HG03442 (cell line): Measurements from ENCODE around the gene HTRA3.
"Not testable (repeated sequence)": the region's sequence is repeated elsewhere in the genome, so short reads cannot be mapped to it uniquely, and the experiment has no call there.

ENCODE experiments used
- ATAC-seq: cut with Tn5 transposase; IDR thresholded peaks from one replicate; pipeline ENCODE4 v1.9.1; 2021; ENCODE audit warnings: mild to moderate bottlenecking, moderate library complexity; ENCODE audit not compliant: unreplicated experiment

HTRA3 gene

DNA sequence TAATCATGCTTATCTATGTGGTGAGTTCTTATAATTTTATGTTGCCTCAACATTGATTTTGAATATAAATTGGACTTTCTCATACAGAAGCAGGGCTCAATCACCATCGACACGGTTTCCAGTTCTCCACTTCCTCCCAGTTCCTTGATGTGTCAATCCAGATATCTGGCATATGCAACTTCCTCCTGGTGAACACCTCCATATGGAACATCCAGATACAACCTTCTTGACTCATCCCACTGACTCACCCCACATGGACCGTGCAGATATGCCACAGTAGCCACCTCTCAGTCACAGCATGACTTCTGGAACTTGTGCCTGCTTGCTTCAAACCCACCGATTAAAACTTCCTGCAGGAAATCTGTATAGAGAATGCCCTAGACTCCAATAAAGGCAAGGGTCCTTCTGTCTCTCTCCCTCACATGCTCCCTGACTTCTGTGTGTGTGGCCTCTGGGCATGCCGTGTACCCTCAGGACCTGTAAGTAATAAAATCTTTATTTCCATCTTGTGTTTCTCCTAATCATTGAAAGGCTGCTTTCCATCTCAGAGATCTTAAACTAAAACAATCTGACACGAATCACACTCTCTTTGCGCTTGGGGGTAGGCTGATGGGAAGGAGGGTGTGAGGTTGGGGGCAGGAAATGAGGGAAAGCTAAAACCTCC lies 67.0 kb downstream of the HTRA3 start:
- no peak for ATAC-seq

- ATAC-seq = no peak
Measured at GRCh38 chr4:8338351-8338961, 68.9 kb downstream of the HTRA3 start.

DNA sequence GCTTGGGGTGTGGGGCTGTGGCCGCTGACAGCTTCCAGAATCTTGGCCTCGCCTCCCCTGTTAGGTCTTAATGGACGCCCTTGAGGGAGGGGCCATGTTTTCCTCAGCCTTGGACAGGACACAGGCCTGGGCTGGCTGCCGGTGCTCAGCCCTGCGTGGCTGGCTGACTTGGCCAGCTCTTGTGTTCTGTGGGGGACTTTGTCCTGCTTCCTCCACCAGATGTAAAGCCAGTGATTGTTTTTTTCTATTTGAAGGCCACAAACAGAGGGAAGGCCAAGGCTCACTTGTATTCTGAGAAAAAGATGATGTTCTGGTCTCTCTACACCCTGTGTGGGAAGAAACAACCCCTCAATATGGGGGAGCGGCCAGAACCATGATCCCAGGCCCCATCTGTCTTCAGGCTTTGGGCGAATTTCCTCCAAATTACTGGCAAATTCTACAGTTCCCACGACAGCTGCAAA lies 71.3 kb downstream of the HTRA3 start:
- no peak for ATAC-seq

DNA sequence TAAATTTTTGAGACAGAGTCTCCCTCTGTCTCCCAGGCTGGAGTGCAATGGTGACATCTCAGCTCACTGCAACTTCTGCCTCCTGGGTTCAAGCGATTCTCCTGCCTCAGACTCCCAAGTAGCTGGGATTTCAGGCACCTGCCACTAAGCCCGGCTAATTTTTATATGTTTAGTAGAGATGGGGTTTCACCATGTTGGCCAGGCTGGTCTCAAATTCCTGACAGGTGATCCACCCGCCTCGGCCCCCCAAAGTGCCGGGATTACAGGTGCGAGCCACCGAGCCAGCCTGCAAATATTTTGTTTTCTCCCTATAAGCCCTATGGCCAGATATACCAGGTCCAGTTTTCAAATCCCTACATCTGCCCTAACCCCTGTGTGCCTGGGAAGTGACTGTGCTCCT lies 71.7 kb downstream of the HTRA3 start:
- ATAC-seq = not testable (repeated sequence)

- ATAC-seq = no peak
Measured at GRCh38 chr4:8341691-8342090, 72.1 kb downstream of the HTRA3 start.

- no peak for ATAC-seq
Measured at GRCh38 chr4:8342651-8343261, 73.2 kb downstream of the HTRA3 start.

- no peak for ATAC-seq
Measured at GRCh38 chr4:8343262-8343966, 73.9 kb downstream of the HTRA3 start.

GRCh38 chr4:8343967-8344331 lies 74.4 kb downstream of the HTRA3 start:
- no peak for ATAC-seq

- no peak for ATAC-seq
Measured at GRCh38 chr4:8344377-8344776, 74.8 kb downstream of the HTRA3 start.

DNA sequence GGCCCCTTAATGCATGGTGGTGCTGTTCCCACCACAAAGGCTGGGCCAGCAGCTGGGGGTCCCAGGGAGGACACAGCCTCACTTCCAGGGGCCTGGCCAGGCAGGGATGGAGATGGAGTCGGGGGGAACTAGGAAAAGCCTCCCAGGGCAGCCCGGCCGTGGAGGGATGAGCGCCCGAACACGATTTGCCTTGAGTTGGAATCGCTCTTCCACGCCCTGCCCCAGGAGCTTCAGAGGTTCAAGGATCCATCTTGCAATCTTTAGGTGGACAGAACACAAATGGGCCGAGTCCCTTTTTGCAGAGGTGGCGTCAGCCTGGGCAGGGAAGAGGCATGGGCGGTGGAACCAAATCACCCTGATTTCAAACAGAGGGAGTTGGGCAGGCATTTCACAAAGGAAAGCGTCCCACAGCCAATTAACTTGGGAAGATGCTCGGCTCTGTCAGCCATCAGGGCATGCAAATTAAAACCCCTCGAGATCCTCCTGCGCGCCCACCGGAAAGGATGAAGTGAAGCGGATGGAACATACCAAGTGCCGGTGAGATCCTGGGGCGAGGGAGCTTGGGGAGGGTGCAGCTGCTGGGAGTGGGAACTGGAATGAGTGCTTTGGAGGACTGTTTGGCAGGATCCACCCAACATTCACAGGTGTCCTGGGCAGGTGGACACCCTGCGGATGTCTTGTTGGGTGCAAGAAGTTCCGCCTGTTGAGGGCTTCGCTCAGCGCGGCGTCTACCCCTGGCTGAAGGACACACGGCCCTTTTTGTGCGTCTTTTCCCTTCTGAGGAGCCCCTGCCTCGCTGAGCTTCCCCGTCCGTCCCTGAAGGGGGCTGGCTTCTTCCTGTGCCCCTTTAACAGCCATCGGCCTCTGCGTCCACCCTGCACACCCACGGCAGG lies 75.7 kb downstream of the HTRA3 start:
- no peak for ATAC-seq

- ATAC-seq = no peak
Measured at GRCh38 chr4:8345946-8346814, 76.6 kb downstream of the HTRA3 start.

DNA sequence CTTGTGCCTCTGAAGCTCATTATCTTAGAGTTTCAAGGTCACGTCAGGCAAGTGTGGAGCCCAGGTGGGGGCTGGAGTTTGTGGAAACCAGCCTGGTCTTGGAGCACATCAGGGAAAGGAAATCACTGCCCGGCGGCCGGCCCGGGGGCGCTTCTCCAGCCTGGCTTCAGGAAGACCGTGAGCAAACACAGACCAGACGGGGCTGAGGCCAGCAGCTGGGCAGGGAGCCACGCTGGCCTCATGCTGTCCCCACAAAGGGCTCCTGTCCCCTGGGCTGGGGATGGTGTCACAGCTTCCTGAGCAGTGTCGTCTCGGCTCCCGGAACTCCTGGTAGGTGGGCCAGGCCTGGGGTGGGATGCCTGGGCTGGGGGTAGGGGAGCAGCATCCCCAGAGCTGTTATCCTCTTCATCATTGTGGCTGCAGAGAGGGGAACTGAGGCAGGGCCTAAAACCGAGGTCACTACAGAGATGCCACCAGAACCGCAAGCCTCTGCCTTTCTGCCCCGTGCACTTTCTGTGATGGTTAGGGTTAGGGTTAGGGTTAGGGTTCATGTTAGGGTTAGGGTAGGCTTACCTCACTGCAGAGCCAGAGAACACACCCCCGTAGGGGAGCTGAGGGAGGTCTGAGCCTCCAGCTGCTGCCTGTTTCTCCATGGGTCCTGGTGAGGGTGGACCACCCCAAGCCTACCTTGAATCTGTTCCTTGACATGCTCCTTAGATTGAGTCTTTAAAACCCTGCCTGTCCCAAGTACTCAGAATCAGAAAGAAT lies 77.5 kb downstream of the HTRA3 start:
- no peak for ATAC-seq

DNA sequence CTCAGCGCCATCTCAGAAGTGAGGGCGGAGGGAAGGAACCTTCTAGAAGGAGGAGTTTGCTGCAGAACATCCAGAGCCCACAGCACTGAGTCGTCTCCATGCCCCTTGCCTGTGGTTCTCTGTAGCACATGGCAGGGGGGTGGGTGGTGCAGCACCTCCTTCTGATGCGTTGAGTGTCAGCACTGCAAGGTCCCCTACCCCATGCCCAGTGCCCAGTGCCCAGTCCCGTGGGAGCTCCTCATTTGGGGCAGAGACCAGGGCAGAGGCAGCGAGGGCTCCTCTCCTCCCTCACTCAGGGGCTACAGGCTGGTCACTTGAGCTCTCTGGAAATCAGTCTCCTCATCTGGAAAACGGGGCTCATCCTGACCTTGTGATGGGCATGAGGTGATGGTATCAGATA lies 78.1 kb downstream of the HTRA3 start:
- ATAC-seq = no peak

- no peak for ATAC-seq
Measured at GRCh38 chr4:8348071-8348470, 78.5 kb downstream of the HTRA3 start.

DNA sequence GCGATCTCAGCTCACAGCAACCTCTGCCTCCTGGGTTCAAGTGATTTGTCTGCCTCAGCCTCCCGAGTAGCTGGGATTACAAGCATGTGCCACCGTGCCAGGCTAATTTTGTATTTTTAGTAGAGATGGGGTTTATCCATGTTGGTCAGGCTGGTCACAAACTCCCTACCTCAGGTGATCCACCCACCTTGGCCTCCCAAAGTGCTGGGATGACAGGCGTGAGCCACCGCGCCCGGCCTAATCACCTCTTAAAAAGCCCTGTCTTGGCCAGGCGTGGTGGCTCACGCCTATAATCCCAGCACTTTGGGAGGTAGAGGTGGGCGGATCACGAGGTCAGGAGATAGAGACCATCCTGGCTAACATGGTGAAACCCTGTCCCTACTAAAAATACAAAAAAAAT lies 79.7 kb downstream of the HTRA3 start:
- not testable (repeated sequence) for ATAC-seq

DNA sequence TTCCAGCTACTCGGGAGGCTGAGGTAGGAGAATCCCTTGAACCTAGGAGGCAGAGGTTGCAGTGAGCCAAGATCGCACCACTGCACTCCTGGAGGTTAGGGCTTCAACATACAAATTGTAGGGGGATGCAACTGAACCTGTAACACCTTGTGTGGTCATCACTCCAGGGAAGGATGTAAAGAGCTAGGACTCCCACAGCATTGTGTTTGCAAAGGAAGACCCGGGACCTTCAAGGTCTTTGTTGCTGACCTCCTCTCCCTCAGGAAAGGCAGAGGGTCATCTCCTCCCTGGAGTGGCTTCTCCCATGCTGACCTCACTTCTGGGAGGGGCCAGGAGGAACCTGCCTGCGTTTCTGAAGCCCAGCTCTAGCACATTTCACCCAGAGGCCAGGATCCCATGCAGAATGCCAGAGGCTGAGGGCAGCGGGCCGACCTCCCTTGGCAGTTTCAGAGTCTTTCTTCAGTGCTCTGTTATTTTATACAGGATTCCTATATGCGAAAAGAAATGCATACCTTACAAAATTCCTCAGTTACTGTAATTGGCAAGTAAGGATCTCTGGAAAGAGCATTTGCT lies 80.2 kb downstream of the HTRA3 start:
- no peak for ATAC-seq

DNA sequence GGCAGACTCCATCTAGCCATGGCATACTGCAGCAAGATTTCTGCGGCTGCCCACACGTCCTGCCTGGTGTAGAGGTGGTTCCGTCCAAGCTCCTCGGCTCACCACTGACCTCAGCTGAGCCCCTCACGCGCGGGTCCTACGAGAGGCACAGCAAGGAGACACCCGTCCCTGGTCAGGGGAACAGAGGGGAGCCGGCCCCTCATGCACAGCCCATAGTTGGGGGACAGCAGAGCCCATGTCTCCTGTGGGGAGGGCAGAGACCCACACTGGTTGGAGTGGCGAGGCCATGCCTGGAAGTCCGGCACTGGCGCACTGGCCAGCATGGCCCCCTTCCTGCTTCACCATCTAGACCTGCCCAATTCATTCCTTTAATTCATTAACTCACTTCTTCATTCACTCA lies 80.8 kb downstream of the HTRA3 start:
- ATAC-seq = no peak

DNA sequence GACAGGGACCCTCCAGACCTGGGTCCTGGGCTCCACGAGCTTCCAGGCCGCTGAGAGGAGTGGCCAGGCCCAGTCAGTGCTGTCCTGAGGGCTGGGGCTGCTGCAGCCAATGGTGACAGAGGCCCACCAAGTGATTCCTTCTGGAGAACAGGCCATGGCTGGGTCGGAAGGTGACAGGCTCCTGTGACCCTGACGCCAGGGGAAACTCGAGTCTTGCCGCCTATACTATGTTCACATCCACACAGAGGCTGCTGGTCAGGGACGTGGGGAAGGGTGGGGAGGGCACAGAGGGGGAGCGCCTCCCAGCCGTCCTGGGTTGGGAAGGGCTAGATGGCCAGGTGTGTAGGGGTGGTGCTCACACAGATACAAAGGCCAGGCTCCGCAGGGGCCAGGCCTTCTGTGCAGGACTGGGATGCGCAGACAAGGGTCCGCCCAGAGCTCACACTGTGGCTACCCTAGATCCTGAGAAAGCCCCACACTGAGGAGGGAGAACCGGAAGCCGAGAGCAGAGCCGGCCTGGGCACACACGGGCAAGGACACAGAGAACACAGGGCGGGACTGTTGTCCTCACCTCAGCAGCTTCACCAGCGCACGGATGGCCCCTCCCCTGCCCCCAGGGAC lies 81.4 kb downstream of the HTRA3 start:
- ATAC-seq = no peak
